HCT116 (cell line): ENCODE results near the gene HIVEP2. TPM values are rescaled to one million over a fixed set of nuclear protein-coding genes. Genes with fewer than 3 reads are reported as not detected.

ENCODE experiments used
- ATAC-seq: fragments of 200-7000 bp; cut with Tn5 transposase; 2 replicates; pipeline ENCODE4 v1.9.1; 2020; ENCODE audit warnings: mild to moderate bottlenecking, moderate library complexity
- BruUV-seq: library from RNA; stranded (reverse); fragments of 400-500 nt; replicated peaks from 2 replicates; lab custom pipeline; 2021; lab: Mats Ljungman, UMichigan
- CTCF ChIA-PET: fragments of 300-600 bp; sonication (Branson Sonifier 250); formaldehyde crosslinking; loops from one replicate; lab custom pipeline; 2021; ENCODE audit warnings: antibody characterized with exemption; lab: Charles Lee
- POLR2A ChIA-PET: fragments of 300-600, 350-600 bp; sonication (Branson Sonifier 250); formaldehyde crosslinking; loops from one replicate; lab custom pipeline; 2021; ENCODE audit warnings: antibody characterized with exemption; lab: Charles Lee
- RAD21 ChIA-PET, 2 experiments: fragments of 300-600 bp; sonication (Branson Sonifier 250); formaldehyde crosslinking; loops; one replicate each; lab custom pipeline; 2023; ENCODE audit warnings: low total read pairs in 2 of 2; ENCODE audit not compliant: uncharacterized antibody in 2 of 2, unreplicated experiment in 2 of 2, low non-redundant PET in 1 of 2; lab: Charles Lee
- DNase-seq: peaks from one replicate; pipeline ENCODE4 v3.0.0-alpha.2; 2010; ENCODE audit warnings: low read depth, low spot score
- H2AFZ ChIP-seq: fragments of 200-600 bp; shearing (Covaris generic), sonication (generic); 2 replicates; pipeline ENCODE4 v1.6.1; 2017; ENCODE audit warnings: low read depth, mixed run types, mixed read lengths, antibody characterized with exemption, low read length; ENCODE audit not compliant: poor library complexity, severe bottlenecking
- H3K27ac ChIP-seq: 2 replicates; pipeline ENCODE4 v1.5.1; 2012; ENCODE audit warnings: low read depth, low read length
- H3K27me3 ChIP-seq: fragments of 200-600 bp; sonication (generic); 2 replicates; pipeline ENCODE4 v1.6.1; 2016; ENCODE audit warnings: mixed run types, low read length, mixed read lengths; ENCODE audit not compliant: insufficient read depth
- H3K36me3 ChIP-seq, 2 experiments: fragments of 200-500 bp in 1 of 2; fragments of 200-600 bp in 1 of 2; sonication (Bioruptor generic) in 1 of 2; sonication (generic) in 1 of 2; 2 replicates each; pipeline versions ENCODE4 v1.5.1 to v1.6.1; 2014 to 2016; ENCODE audit warnings: low read length in 2 of 2, inconsistent platforms in 1 of 2, mixed read lengths in 1 of 2, mixed run types in 1 of 2; ENCODE audit not compliant: insufficient read depth in 2 of 2, control insufficient read depth in 1 of 2
- H3K4me1 ChIP-seq, 2 experiments: fragments of 200-600 bp in 1 of 2; sonication (generic) in 1 of 2; 2 replicates each; pipeline versions ENCODE4 v1.5.1 to v1.6.1; 2012 to 2017; ENCODE audit warnings: low read length in 2 of 2, inconsistent platforms in 1 of 2, mild to moderate bottlenecking in 1 of 2, mixed read lengths in 1 of 2, mixed run types in 1 of 2, moderate library complexity in 1 of 2; ENCODE audit not compliant: insufficient read depth in 2 of 2, control insufficient read depth in 1 of 2
- H3K4me2 ChIP-seq: fragments of 200-600 bp; sonication (generic); 2 replicates; pipeline ENCODE4 v1.6.1; 2017; ENCODE audit warnings: mixed run types, low read length, mixed read lengths
- H3K4me3 ChIP-seq, 2 experiments: fragments of 200-600 bp in 1 of 2; sonication (generic) in 1 of 2; replicated peaks in 1 of 2; 2 replicates each; pipeline ENCODE4 v1.5.1; 2011 to 2016; ENCODE audit warnings: low read length in 2 of 2, control low read depth in 1 of 2, low read depth in 1 of 2, mild to moderate bottlenecking in 1 of 2, mixed read lengths in 1 of 2, mixed run types in 1 of 2
- H3K79me2 ChIP-seq: fragments of 200-600 bp; sonication (generic); 2 replicates; pipeline ENCODE4 v1.6.1; 2017; ENCODE audit warnings: mild to moderate bottlenecking, mixed run types, low read length, moderate library complexity, mixed read lengths; ENCODE audit not compliant: insufficient read depth
- H3K9ac ChIP-seq: fragments of 200-600 bp; sonication (generic); 2 replicates; pipeline ENCODE4 v1.6.1; 2016; ENCODE audit warnings: low read length, mixed read lengths
- H3K9me2 ChIP-seq: fragments of 200-600 bp; sonication (generic), shearing (Covaris generic); 2 replicates; pipeline ENCODE4 v1.6.1; 2017; ENCODE audit warnings: mixed run types, mild to moderate bottlenecking, moderate library complexity; ENCODE audit not compliant: insufficient read depth
- H3K9me3 ChIP-seq, 2 experiments: fragments of 200-500 bp in 1 of 2; fragments of 200-600 bp in 1 of 2; sonication (Bioruptor generic) in 1 of 2; sonication (generic) in 1 of 2; 2 replicates each; pipeline ENCODE4 v1.6.1; 2014 to 2017; ENCODE audit warnings: low read length in 2 of 2, mixed read lengths in 2 of 2, inconsistent platforms in 1 of 2, low read depth in 1 of 2, mild to moderate bottlenecking in 1 of 2, mixed run types in 1 of 2, moderate library complexity in 1 of 2; ENCODE audit not compliant: control insufficient read depth in 1 of 2, insufficient read depth in 1 of 2
- H4K20me1 ChIP-seq: fragments of 200-600 bp; sonication (generic), shearing (Covaris generic); 2 replicates; pipeline ENCODE4 v1.6.1; 2017; ENCODE audit warnings: mixed run types, mild to moderate bottlenecking, moderate library complexity; ENCODE audit not compliant: insufficient read depth
- CBX3 ChIP-seq: IDR thresholded peaks from 2 replicates; pipeline ENCODE4 v1.6.1; 2012; ENCODE audit warnings: low read depth
- EGR1 ChIP-seq: IDR thresholded peaks from 2 replicates; pipeline ENCODE4 v1.6.1; 2012; ENCODE audit warnings: low read depth
- ELF1 ChIP-seq: IDR thresholded peaks from 2 replicates; pipeline ENCODE4 v1.6.1; 2012; ENCODE audit warnings: low read depth, borderline replicate concordance
- EZH2phosphoT487 ChIP-seq: fragments of 200-600 bp; IDR thresholded peaks from 2 replicates; pipeline ENCODE4 v1.6.1; 2018; ENCODE audit warnings: antibody characterized with exemption, borderline replicate concordance
- FOSL1 ChIP-seq: IDR thresholded peaks from 2 replicates; pipeline ENCODE4 v1.6.1; 2012; ENCODE audit warnings: low read depth
- JUND ChIP-seq: IDR thresholded peaks from 2 replicates; pipeline ENCODE4 v1.6.1; 2012
- RAD21 ChIP-seq: IDR thresholded peaks from 2 replicates; pipeline ENCODE4 v1.6.1; 2012; ENCODE audit warnings: low read depth, mild to moderate bottlenecking
- SIN3A ChIP-seq: IDR thresholded peaks from 2 replicates; pipeline ENCODE4 v1.6.1; 2012; ENCODE audit warnings: low read depth
- SP1 ChIP-seq: IDR thresholded peaks from 2 replicates; pipeline ENCODE4 v1.6.1; 2012; ENCODE audit warnings: low read depth
- SRF ChIP-seq: IDR thresholded peaks from 2 replicates; pipeline ENCODE4 v1.6.1; 2012; ENCODE audit warnings: low read depth
- TCF7L2 ChIP-seq: IDR thresholded peaks from 2 replicates; pipeline ENCODE4 v1.7.0; 2011; ENCODE audit warnings: borderline replicate concordance, inconsistent platforms; ENCODE audit not compliant: insufficient read depth, insufficient read length; ENCODE audit errors: extremely low read depth
- YY1 ChIP-seq: IDR thresholded peaks from 2 replicates; pipeline ENCODE4 v1.6.1; 2011; ENCODE audit warnings: low read length, low read depth, moderate library complexity, mild to moderate bottlenecking; ENCODE audit not compliant: insufficient replicate concordance; ENCODE audit errors: extremely low read depth
- ZFX ChIP-seq: fragments of 450-650 bp; IDR thresholded peaks from 2 replicates; pipeline ENCODE4 v1.6.1; 2017
- ZNF274 ChIP-seq: fragments of 200-500 bp; sonication (Bioruptor generic); IDR thresholded peaks from 2 replicates; pipeline ENCODE4 v1.6.1; 2014; ENCODE audit warnings: mild to moderate bottlenecking, low read depth, low read length, inconsistent platforms
- intact Hi-C: fragments of 100-400 bp; cut with micrococcal nuclease; formaldehyde crosslinking; loops from 2 replicates; pipeline ENCODE4 v1.10.0; 2022
- total RNA-seq: library from RNA; stranded (reverse); gene quantifications from one replicate; pipeline ENCODE4 v1.2.1, GENCODE V29; 2021; ENCODE audit not compliant: unreplicated experiment
- TF ChIP-seq, protein P1 (sequence below): IDR thresholded peaks from 2 replicates; pipeline ENCODE4 v1.6.1; 2012
- TF ChIP-seq, protein P2 (sequence below): IDR thresholded peaks from 2 replicates; pipeline ENCODE4 v1.6.1; 2011; ENCODE audit warnings: mild to moderate bottlenecking, low read length, moderate library complexity; ENCODE audit not compliant: insufficient replicate concordance; ENCODE audit errors: extremely low read depth
- TF ChIP-seq, protein P3 (sequence below): IDR thresholded peaks from 2 replicates; pipeline ENCODE4 v1.6.1; 2012

Gene HIVEP2
- total RNA-seq, 1 experiment from 2014 or later = 8.1 TPM

DNA sequence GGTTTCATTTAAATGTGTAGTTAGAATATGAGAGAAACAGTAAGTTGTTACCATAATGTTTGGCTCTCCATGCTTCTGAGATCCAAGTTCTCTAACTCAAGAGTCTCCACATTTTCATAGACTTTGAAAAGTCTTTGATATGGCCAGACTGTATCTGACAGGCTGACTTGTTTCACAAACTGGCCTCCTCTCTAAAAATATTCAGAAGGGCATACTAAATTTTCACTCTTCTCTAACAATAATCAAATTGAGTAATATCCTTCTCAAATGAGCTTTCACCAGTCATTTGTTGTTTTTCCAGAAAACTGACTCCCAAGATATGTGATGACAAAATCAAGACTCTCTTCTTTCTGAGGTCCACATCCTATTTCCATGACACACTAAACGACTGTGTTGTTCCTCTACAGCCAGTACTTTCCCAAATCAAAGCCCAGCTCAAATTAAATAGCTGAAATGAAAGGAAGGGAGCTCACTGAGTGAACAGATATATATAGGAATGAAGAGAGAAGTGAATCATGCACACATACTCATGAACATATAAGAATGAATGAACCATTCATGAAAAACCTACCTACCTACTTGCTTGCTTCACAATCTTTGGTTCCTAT is 15.1 kb downstream of the HIVEP2 start:
- H3K27me3 ChIP-seq = no peaks in the 10 kb centered on the region
- TF ChIP-seq FOSL1 (no peak), CBX3 (no peak), SRF (no peak), SIN3A (no peak), JUND (no peak), EZH2phosphoT487 (no peak), RAD21 (no peak), EGR1 (no peak), ELF1 (no peak), YY1 (no peak), TCF7L2 (no peak), SP1 (no peak), ZFX (no peak), ZNF274 (no peak)
- TF ChIP-seq, protein P1, sequence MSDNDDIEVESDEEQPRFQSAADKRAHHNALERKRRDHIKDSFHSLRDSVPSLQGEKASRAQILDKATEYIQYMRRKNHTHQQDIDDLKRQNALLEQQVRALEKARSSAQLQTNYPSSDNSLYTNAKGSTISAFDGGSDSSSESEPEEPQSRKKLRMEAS = no peak
- TF ChIP-seq, protein P2, sequence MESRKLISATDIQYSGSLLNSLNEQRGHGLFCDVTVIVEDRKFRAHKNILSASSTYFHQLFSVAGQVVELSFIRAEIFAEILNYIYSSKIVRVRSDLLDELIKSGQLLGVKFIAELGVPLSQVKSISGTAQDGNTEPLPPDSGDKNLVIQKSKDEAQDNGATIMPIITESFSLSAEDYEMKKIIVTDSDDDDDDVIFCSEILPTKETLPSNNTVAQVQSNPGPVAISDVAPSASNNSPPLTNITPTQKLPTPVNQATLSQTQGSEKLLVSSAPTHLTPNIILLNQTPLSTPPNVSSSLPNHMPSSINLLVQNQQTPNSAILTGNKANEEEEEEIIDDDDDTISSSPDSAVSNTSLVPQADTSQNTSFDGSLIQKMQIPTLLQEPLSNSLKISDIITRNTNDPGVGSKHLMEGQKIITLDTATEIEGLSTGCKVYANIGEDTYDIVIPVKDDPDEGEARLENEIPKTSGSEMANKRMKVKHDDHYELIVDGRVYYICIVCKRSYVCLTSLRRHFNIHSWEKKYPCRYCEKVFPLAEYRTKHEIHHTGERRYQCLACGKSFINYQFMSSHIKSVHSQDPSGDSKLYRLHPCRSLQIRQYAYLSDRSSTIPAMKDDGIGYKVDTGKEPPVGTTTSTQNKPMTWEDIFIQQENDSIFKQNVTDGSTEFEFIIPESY = no peak
- TF ChIP-seq, protein P3, sequence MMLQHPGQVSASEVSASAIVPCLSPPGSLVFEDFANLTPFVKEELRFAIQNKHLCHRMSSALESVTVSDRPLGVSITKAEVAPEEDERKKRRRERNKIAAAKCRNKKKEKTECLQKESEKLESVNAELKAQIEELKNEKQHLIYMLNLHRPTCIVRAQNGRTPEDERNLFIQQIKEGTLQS = no peak
- TF ChIP-seq, all 23 proteins: peak for 0
- Histone ChIP-seq H4K20me1 (no peaks in the 10 kb centered on the region), H3K27ac (no peak overlapping the region), H2AFZ (no peak overlapping the region), H3K4me1 (peaks cover 5 to 18% of the 10 kb centered on the region in 2 experiments; a peak in 3 of 4 replicates), H3K9me3 (no peaks in the 10 kb centered on the region), H3K79me2 (no peaks in the 10 kb centered on the region), H3K4me2 (no peak overlapping the region), H3K4me3 (no peak overlapping the region), H3K9ac (no peak overlapping the region), H3K9me2 (no peaks in the 10 kb centered on the region), H3K36me3 (no peaks in the 10 kb centered on the region)
- intact Hi-C loops = loop anchor here (5.0 kb wide), 1 partner anchor 43 kb away; no protein-coding TSS in a partner anchor
- POLR2A ChIA-PET = no interaction called here
- no peak for DNase-seq
- RAD21 ChIA-PET = no interaction called here
- no peak for ATAC-seq
- BruUV-seq = no TSS peak
- CTCF ChIA-PET = no interaction called here
